ENCODE measurements around the gene TMEM273.

TMEM273 gene

GRCh38 chr10:49187950-49188761 lies at the start of gene TMEM273:
TMEM273 (minus strand) TSS chr10:49188391; CDS start chr10:49188336, 55 bp downstream.
- peaks cover 17 to 18% of the 10 kb centered on the region in 2 donors for H3K36me3 Mint-ChIP-seq
- DNase-seq: peak; percentile 68
- peaks cover 52 to 80% of the 10 kb centered on the region in 2 donors for H3K4me1 Mint-ChIP-seq
- H3K9me3 Mint-ChIP-seq: peaks cover 0 to 2% of the 10 kb centered on the region in 2 donors
- peak within 1 kb of the TSS; percentile 96 for H3K27ac Mint-ChIP-seq
- ATAC-seq (replicated peaks): peak; percentile 74 to 79
- H3K27me3 Mint-ChIP-seq: no peaks in the 10 kb centered on the region
- H3K4me3 Mint-ChIP-seq: peak within 1 kb of the TSS; percentile 86 to 95

GRCh38 chr10:49237985-49238384 lies 49.8 kb upstream of the TMEM273 start:
- peaks cover 14 to 24% of the 10 kb centered on the region in 2 donors for H3K4me1 Mint-ChIP-seq

GRCh38 chr10:49235392-49235791 lies 47.2 kb upstream of the TMEM273 start:
- Mint-ChIP-seq H3K27ac (no peak overlapping the region), H3K4me3 (no peak overlapping the region), H3K9me3 (peaks cover 3 to 5% of the 10 kb centered on the region in 2 donors), H3K36me3 (peaks cover 3 to 5% of the 10 kb centered on the region in 2 donors), H3K4me1 (peaks cover 4 to 6% of the 10 kb centered on the region in 2 donors), H3K27me3 (peaks cover 4 to 9% of the 10 kb centered on the region in 2 donors)
- ATAC-seq (replicated peaks) (no peak), DNase-seq (no peak)

More at GRCh38 chr10:49237985-49238384, 49.8 kb upstream of the TMEM273 start:
- ATAC-seq (replicated peaks) (peak in 1 of 2 donors; percentile 34), DNase-seq (no peak)
- Mint-ChIP-seq H3K4me3 (no peak overlapping the region), H3K27me3 (no peaks in the 10 kb centered on the region), H3K9me3 (peaks cover 3 to 5% of the 10 kb centered on the region in 2 donors), H3K27ac (no peak overlapping the region), H3K36me3 (peaks cover 3 to 5% of the 10 kb centered on the region in 2 donors)

- ATAC-seq (replicated peaks): no peak
- H3K36me3 Mint-ChIP-seq: no peaks in the 10 kb centered on the region
- H3K4me1 Mint-ChIP-seq: no peaks in the 10 kb centered on the region
- no peak overlapping the region for H3K27ac Mint-ChIP-seq
- no peaks in the 10 kb centered on the region for H3K9me3 Mint-ChIP-seq
- DNase-seq: no peak
- H3K27me3 Mint-ChIP-seq: peaks cover 8 to 12% of the 10 kb centered on the region in 2 donors
- no peak overlapping the region for H3K4me3 Mint-ChIP-seq
Measured at GRCh38 chr10:49231086-49231820, 43.1 kb upstream of the TMEM273 start.

GRCh38 chr10:49230004-49230403 lies 41.8 kb upstream of the TMEM273 start:
- peaks cover 9 to 14% of the 10 kb centered on the region in 2 donors for H3K27me3 Mint-ChIP-seq
- no peak overlapping the region for H3K4me3 Mint-ChIP-seq
- DNase-seq: no peak
- no peaks in the 10 kb centered on the region for H3K4me1 Mint-ChIP-seq
- no peak overlapping the region for H3K27ac Mint-ChIP-seq
- no peaks in the 10 kb centered on the region for H3K36me3 Mint-ChIP-seq
- H3K9me3 Mint-ChIP-seq: no peaks in the 10 kb centered on the region
- ATAC-seq (replicated peaks): no peak

- no peak for DNase-seq
- Mint-ChIP-seq H3K9me3 (peaks cover 0 to 3% of the 10 kb centered on the region in 2 donors), H3K36me3 (no peaks in the 10 kb centered on the region), H3K4me1 (no peaks in the 10 kb centered on the region), H3K27me3 (peaks cover 9 to 14% of the 10 kb centered on the region in 2 donors), H3K4me3 (no peak overlapping the region), H3K27ac (no peak overlapping the region)
- ATAC-seq (replicated peaks): no peak
Measured at GRCh38 chr10:49228677-49229076, 40.5 kb upstream of the TMEM273 start.

GRCh38 chr10:49227406-49227805 lies 39.2 kb upstream of the TMEM273 start:
- DNase-seq: no peak
- no peaks in the 10 kb centered on the region for H3K36me3 Mint-ChIP-seq
- peaks cover 0 to 4% of the 10 kb centered on the region in 2 donors for H3K9me3 Mint-ChIP-seq
- H3K4me1 Mint-ChIP-seq: no peaks in the 10 kb centered on the region
- no peak overlapping the region for H3K4me3 Mint-ChIP-seq
- H3K27me3 Mint-ChIP-seq: peaks cover 9 to 14% of the 10 kb centered on the region in 2 donors
- H3K27ac Mint-ChIP-seq: no peak overlapping the region
- ATAC-seq (replicated peaks): no peak

GRCh38 chr10:49226594-49226993 lies 38.4 kb upstream of the TMEM273 start:
- H3K9me3 Mint-ChIP-seq: peaks cover 0 to 4% of the 10 kb centered on the region in 2 donors
- no peak overlapping the region for H3K4me3 Mint-ChIP-seq
- no peak for DNase-seq
- H3K27ac Mint-ChIP-seq: no peak overlapping the region
- H3K27me3 Mint-ChIP-seq: peaks cover 7 to 9% of the 10 kb centered on the region in 2 donors
- H3K36me3 Mint-ChIP-seq: no peaks in the 10 kb centered on the region
- ATAC-seq (replicated peaks): no peak
- H3K4me1 Mint-ChIP-seq: no peaks in the 10 kb centered on the region

GRCh38 chr10:49225218-49225876 lies 37.2 kb upstream of the TMEM273 start:
- H3K36me3 Mint-ChIP-seq: no peaks in the 10 kb centered on the region
- H3K9me3 Mint-ChIP-seq: peaks cover 0 to 4% of the 10 kb centered on the region in 2 donors
- H3K4me1 Mint-ChIP-seq: no peaks in the 10 kb centered on the region
- H3K27me3 Mint-ChIP-seq: peaks cover 5% of the 10 kb centered on the region in 2 donors
- H3K4me3 Mint-ChIP-seq: no peak overlapping the region
- no peak for ATAC-seq (replicated peaks)
- no peak overlapping the region for H3K27ac Mint-ChIP-seq
- DNase-seq: no peak

- Mint-ChIP-seq H3K27ac (no peak overlapping the region), H3K27me3 (peaks cover 17 to 20% of the 10 kb centered on the region in 2 donors), H3K36me3 (no peaks in the 10 kb centered on the region), H3K4me1 (peaks cover 0 to under 1% of the 10 kb centered on the region in 2 donors), H3K4me3 (no peak overlapping the region), H3K9me3 (peaks cover 3 to 7% of the 10 kb centered on the region in 2 donors)
- no peak for ATAC-seq (replicated peaks)
- DNase-seq: no peak
Measured at GRCh38 chr10:49223205-49223604, 35.0 kb upstream of the TMEM273 start.

- peaks cover 17 to 20% of the 10 kb centered on the region in 2 donors for H3K27me3 Mint-ChIP-seq
- peaks cover 3 to 11% of the 10 kb centered on the region in 2 donors for H3K4me1 Mint-ChIP-seq
- H3K27ac Mint-ChIP-seq: no peak overlapping the region
- peaks cover 3 to 7% of the 10 kb centered on the region in 2 donors for H3K9me3 Mint-ChIP-seq
- DNase-seq (no peak), ATAC-seq (replicated peaks) (no peak)
- H3K36me3 Mint-ChIP-seq: no peaks in the 10 kb centered on the region
- no peak overlapping the region for H3K4me3 Mint-ChIP-seq
Measured at GRCh38 chr10:49222170-49222569, 34.0 kb upstream of the TMEM273 start.

GRCh38 chr10:49220679-49221078 lies 32.5 kb upstream of the TMEM273 start:
- Mint-ChIP-seq H3K4me3 (no peak overlapping the region), H3K27me3 (peaks cover 11 to 15% of the 10 kb centered on the region in 2 donors), H3K27ac (no peak overlapping the region), H3K9me3 (peaks cover 3 to 7% of the 10 kb centered on the region in 2 donors), H3K4me1 (peaks cover 3 to 11% of the 10 kb centered on the region in 2 donors), H3K36me3 (no peaks in the 10 kb centered on the region)
- ATAC-seq (replicated peaks): no peak
- no peak for DNase-seq

- Mint-ChIP-seq H3K9me3 (peaks cover 3 to 7% of the 10 kb centered on the region in 2 donors), H3K4me3 (no peak overlapping the region), H3K4me1 (peaks cover 3 to 11% of the 10 kb centered on the region in 2 donors), H3K36me3 (no peaks in the 10 kb centered on the region), H3K27me3 (peaks cover 11 to 15% of the 10 kb centered on the region in 2 donors), H3K27ac (no peak overlapping the region)
- no peak for DNase-seq
- ATAC-seq (replicated peaks): no peak
Measured at GRCh38 chr10:49220031-49220430, 31.8 kb upstream of the TMEM273 start.

GRCh38 chr10:49219248-49219647 lies 31.1 kb upstream of the TMEM273 start:
- no peak overlapping the region for H3K27ac Mint-ChIP-seq

More at GRCh38 chr10:49219248-49219647, 31.1 kb upstream of the TMEM273 start:
- Mint-ChIP-seq H3K4me3 (no peak overlapping the region), H3K36me3 (no peaks in the 10 kb centered on the region), H3K9me3 (peaks cover 3 to 7% of the 10 kb centered on the region in 2 donors), H3K27me3 (peaks cover 11 to 19% of the 10 kb centered on the region in 2 donors), H3K4me1 (peaks cover 3 to 11% of the 10 kb centered on the region in 2 donors)
- ATAC-seq (replicated peaks) (no peak), DNase-seq (no peak)
